Panc1 (cell line): Measurements from ENCODE around the gene CEACAM18. TPM values are rescaled to one million over a fixed set of nuclear protein-coding genes. Genes with fewer than 3 reads are reported as not detected.

Source experiments
- ATAC-seq: fragments of 200-7000 bp; cut with Tn5 transposase; 2 replicates; pipeline ENCODE4 v1.9.1; 2020; ENCODE audit warnings: mild to moderate bottlenecking, moderate library complexity
- BruUV-seq: library from RNA; stranded (reverse); fragments of 400-500 nt; replicated peaks from 2 replicates; lab custom pipeline; 2021; lab: Mats Ljungman, UMichigan
- CTCF ChIA-PET: fragments of 300-600 bp; sonication (Branson Sonifier 250); formaldehyde crosslinking; loops from one replicate; lab custom pipeline; 2022; ENCODE audit warnings: antibody characterized with exemption; lab: Charles Lee
- POLR2A ChIA-PET: fragments of 300-600 bp; sonication (Branson Sonifier 250); formaldehyde crosslinking; loops from one replicate; lab custom pipeline; 2022; ENCODE audit warnings: antibody characterized with exemption; lab: Charles Lee
- DNase-seq: peaks from one replicate; pipeline ENCODE4 v3.0.0-alpha.2; 2010; ENCODE audit warnings: low read depth, low spot score
- H3K27ac ChIP-seq: 2 replicates; pipeline ENCODE4 v1.5.1; 2011; ENCODE audit warnings: mild to moderate bottlenecking, low read length, inconsistent platforms
- H3K27me3 ChIP-seq: fragments of 200-500 bp; sonication (Bioruptor generic); 2 replicates; pipeline ENCODE4 v1.6.0; 2014; ENCODE audit warnings: low read length, inconsistent platforms; ENCODE audit not compliant: control insufficient read depth, insufficient read depth
- H3K36me3 ChIP-seq: fragments of 200-500 bp; sonication (Bioruptor generic); 2 replicates; pipeline ENCODE4 v1.5.1; 2014; ENCODE audit warnings: inconsistent platforms, mild to moderate bottlenecking, low read length, moderate library complexity; ENCODE audit not compliant: control insufficient read depth, insufficient read depth
- H3K4me1 ChIP-seq: 2 replicates; pipeline ENCODE4 v1.5.1; 2011; ENCODE audit warnings: inconsistent platforms, mild to moderate bottlenecking, low read length, moderate library complexity; ENCODE audit not compliant: control insufficient read depth, insufficient read depth
- H3K4me3 ChIP-seq, 2 experiments: 2 replicates each; pipeline ENCODE4 v1.5.1; 2011 to 2012; ENCODE audit warnings: low read depth in 2 of 2, low read length in 2 of 2, mild to moderate bottlenecking in 2 of 2, inconsistent platforms in 1 of 2, moderate library complexity in 1 of 2
- H3K9me3 ChIP-seq: fragments of 200-500 bp; sonication (Bioruptor generic); 2 replicates; pipeline ENCODE4 v1.5.1; 2014; ENCODE audit warnings: low read depth, mild to moderate bottlenecking, inconsistent platforms, low read length, moderate library complexity; ENCODE audit not compliant: control insufficient read depth, insufficient read depth
- CTCF ChIP-seq: fragments of 450-650 bp; IDR thresholded peaks from 2 replicates; pipeline ENCODE4 v1.5.1; 2017; ENCODE audit warnings: mild to moderate bottlenecking
- POLR2AphosphoS5 ChIP-seq: IDR thresholded peaks from 2 replicates; pipeline ENCODE4 v1.6.1; 2012; ENCODE audit warnings: mild to moderate bottlenecking, low read depth, low read length, moderate library complexity
- REST ChIP-seq, 2 experiments: IDR thresholded peaks; 2 replicates each; pipeline ENCODE4 v1.6.1; 2011 to 2012; ENCODE audit warnings: low read depth in 2 of 2, control low read depth in 1 of 2, low read length in 1 of 2, mild to moderate bottlenecking in 1 of 2, moderate library complexity in 1 of 2; ENCODE audit not compliant: insufficient read depth in 1 of 2
- SIN3A ChIP-seq: IDR thresholded peaks from 2 replicates; pipeline ENCODE4 v1.6.1; 2012; ENCODE audit warnings: low read depth, mild to moderate bottlenecking, low read length, moderate library complexity, borderline replicate concordance; ENCODE audit not compliant: insufficient read depth
- TCF7L2 ChIP-seq: IDR thresholded peaks from 2 replicates; pipeline ENCODE4 v1.6.1; 2011; ENCODE audit warnings: mild to moderate bottlenecking, low read depth, low read length, inconsistent platforms
- in situ Hi-C: cut with HindIII; loops from 2 replicates; pipeline ENCODE4 v1.10.0; 2016; ENCODE audit warnings: low sequenced_read_pairs, low pct_unique_long_range_greater_than_20kb
- intact Hi-C: fragments of 100-400 bp; cut with micrococcal nuclease; formaldehyde crosslinking; loops from one replicate; pipeline ENCODE4 v1.10.0; 2022; ENCODE audit not compliant: unreplicated experiment
- total RNA-seq: library from RNA; stranded (reverse); gene quantifications from one replicate; pipeline ENCODE4 v1.2.1, GENCODE V29; 2021; ENCODE audit not compliant: unreplicated experiment

The CEACAM18 gene
- total RNA-seq, 1 experiment from 2014 or later: not detected

DNA sequence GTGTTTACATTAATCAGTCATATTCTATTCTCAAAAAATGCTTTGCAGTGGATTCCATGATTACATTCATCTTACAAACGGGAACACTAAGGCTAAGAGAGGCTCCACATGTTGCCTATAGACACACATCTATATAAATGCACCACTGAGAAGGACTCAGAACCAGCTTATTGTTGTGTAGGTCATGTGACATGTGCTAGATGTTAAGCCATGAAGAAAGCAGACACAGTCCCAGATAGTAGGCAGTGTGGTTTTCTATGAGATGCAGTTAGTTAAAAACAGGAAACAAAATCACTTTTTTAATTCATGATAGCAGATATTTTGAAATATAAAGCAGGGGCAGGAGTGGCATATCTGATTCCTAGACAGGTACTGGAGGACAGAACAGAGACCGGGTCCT is 42.4 kb downstream of the CEACAM18 start:
- BruUV-seq: no TSS peak
- no peak for ATAC-seq
- in situ Hi-C loops: no loop called here

GRCh38 chr19:51521357-51521756 is 43.0 kb downstream of the CEACAM18 start:
- TF ChIP-seq POLR2AphosphoS5 (no peak), CTCF (no peak), TCF7L2 (no peak), REST (IDR thresholded peaks at IDR 0.05; ENCODE audit: insufficient read depth in 1 of 2, low read depth in 2 of 2, low read length in 1 of 2) (no peak), SIN3A (no peak)
- intact Hi-C loops: no loop called here
- Histone ChIP-seq H3K27ac (no peak overlapping the region), H3K9me3 (no peaks in the 10 kb centered on the region), H3K27me3 (no peaks in the 10 kb centered on the region; the same call in 1 of the 2 replicates), H3K36me3 (no peaks in the 10 kb centered on the region), H3K4me3 (no peak overlapping the region), H3K4me1 (no peaks in the 10 kb centered on the region)
- ATAC-seq (no peak), DNase-seq (no peak)
- in situ Hi-C loops: no loop called here
- CTCF ChIA-PET: no interaction called here
- no TSS peak for BruUV-seq
- POLR2A ChIA-PET: no interaction called here

More for the DNA sequence above, 42.4 kb downstream of the CEACAM18 start:
- no peaks in the 10 kb centered on the region for H3K9me3 ChIP-seq
- ChIA-PET CTCF (no interaction called here), POLR2A (no interaction called here)
- intact Hi-C loops: no loop called here
- H3K27me3 ChIP-seq: no peaks in the 10 kb centered on the region; the same call in 1 of the 2 replicates
- no peak for DNase-seq
- H3K4me3 ChIP-seq: no peak overlapping the region
- H3K36me3 ChIP-seq: no peaks in the 10 kb centered on the region
- TF ChIP-seq TCF7L2 (no peak), REST (IDR thresholded peaks at IDR 0.05; ENCODE audit: insufficient read depth in 1 of 2, low read depth in 2 of 2, low read length in 1 of 2) (no peak), CTCF (no peak), POLR2AphosphoS5 (no peak), SIN3A (no peak)
- no peak overlapping the region for H3K27ac ChIP-seq
- H3K4me1 ChIP-seq: no peaks in the 10 kb centered on the region
